GM10266 (cell line): Measurements from ENCODE around the gene KLHL9.
"Not testable (repeated sequence)": the region's sequence is repeated elsewhere in the genome, so short reads cannot be mapped to it uniquely, and the experiment has no call there.

Experiments
- DNase-seq: peaks from one replicate; pipeline ENCODE4 v3.0.0; 2012; ENCODE audit errors: extremely low spot score
- CTCF ChIP-seq: IDR thresholded peaks from 2 replicates; pipeline ENCODE4 v1.5.1; 2012; ENCODE audit warnings: mild to moderate bottlenecking, low read depth; ENCODE audit not compliant: control insufficient read depth, insufficient read depth; ENCODE audit errors: missing control alignments

The KLHL9 gene

GRCh38 chr9:21334701-21335632, at the start of gene KLHL9:
TSS of gene KLHL9 (minus strand) at chr9:21335404. CDS start at chr9:21334859, 545 bp downstream.
- TF ChIP-seq CTCF, result no peak
- DNase-seq, result peak; percentile 87

- no peak for TF ChIP-seq CTCF
- no peak for DNase-seq
Measured at GRCh38 chr9:21383627-21384026, 48.4 kb upstream of the KLHL9 start.

GRCh38 chr9:21381448-21382339, 46.5 kb upstream of the KLHL9 start:
- peak; percentile 66 for DNase-seq
- no peak for TF ChIP-seq CTCF

GRCh38 chr9:21371467-21371866, 36.3 kb upstream of the KLHL9 start:
- DNase-seq, result not testable (repeated sequence)

- no peak for DNase-seq
- no peak for TF ChIP-seq CTCF
Measured at GRCh38 chr9:21367957-21368356, 32.8 kb upstream of the KLHL9 start, which contains the start of gene IFNA13. TSS of gene IFNA13 (minus strand) at chr9:21368057. CDS start at chr9:21368010, 47 bp downstream.

GRCh38 chr9:21367169-21367568, 32.0 kb upstream of the KLHL9 start:
- not testable (repeated sequence) for DNase-seq

- DNase-seq, result no peak
- no peak for TF ChIP-seq CTCF
Measured at GRCh38 chr9:21362287-21362686, 27.1 kb upstream of the KLHL9 start.
